BE2C (cell line): ENCODE results near the gene C5orf24.
"Not testable (repeated sequence)": the region's sequence is repeated elsewhere in the genome, so short reads cannot be mapped to it uniquely, and the experiment has no call there.

Experiments
- DNase-seq: peaks from one replicate; pipeline ENCODE4 v3.0.0-alpha.2; 2020
- H3K27me3 ChIP-seq: fragments of 250-450 bp; sonication (Bioruptor Pico); 2 replicates; pipeline ENCODE4 v1.5.1; 2020; ENCODE audit warnings: mild to moderate bottlenecking
- H3K36me3 ChIP-seq: fragments of 250-450 bp; sonication (Bioruptor Pico); 2 replicates; pipeline ENCODE4 v1.5.1; 2020; ENCODE audit warnings: mild to moderate bottlenecking
- H3K4me1 ChIP-seq: fragments of 250-450 bp; sonication (Bioruptor Pico); 2 replicates; pipeline ENCODE4 v1.5.1; 2020
- H3K4me3 ChIP-seq: 2 replicates; pipeline ENCODE4 v1.5.1; 2011; ENCODE audit warnings: low read depth, low read length
- H3K9me3 ChIP-seq: fragments of 250-450 bp; sonication (Bioruptor Pico); 2 replicates; pipeline ENCODE4 v1.5.1; 2020
- TF ChIP-seq, protein P1 (sequence below): IDR thresholded peaks from 2 replicates; pipeline ENCODE4 v1.5.1; 2012; ENCODE audit warnings: mild to moderate bottlenecking, low read depth, low read length

The C5orf24 gene

DNA sequence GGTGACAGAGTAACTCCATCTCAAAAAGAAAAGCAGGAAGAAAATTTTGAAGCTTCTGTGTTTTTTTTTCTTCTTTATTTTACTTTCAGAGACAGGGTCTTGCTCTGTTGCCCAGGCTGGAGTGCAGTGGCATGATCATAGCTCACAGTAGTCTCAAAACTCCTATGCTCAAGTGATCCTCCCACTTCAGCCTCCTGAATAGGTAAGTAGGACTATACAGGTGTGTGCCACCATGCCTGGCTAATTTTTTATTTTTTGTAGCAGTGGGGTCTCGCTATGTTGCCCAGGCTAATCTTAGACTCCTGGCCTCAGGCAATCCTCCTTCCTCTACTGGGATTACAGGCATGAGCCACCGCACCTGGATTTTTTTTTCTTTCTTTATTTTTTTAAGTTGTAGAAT is 10.1 kb upstream of the C5orf24 start:
- TF ChIP-seq, protein P1, sequence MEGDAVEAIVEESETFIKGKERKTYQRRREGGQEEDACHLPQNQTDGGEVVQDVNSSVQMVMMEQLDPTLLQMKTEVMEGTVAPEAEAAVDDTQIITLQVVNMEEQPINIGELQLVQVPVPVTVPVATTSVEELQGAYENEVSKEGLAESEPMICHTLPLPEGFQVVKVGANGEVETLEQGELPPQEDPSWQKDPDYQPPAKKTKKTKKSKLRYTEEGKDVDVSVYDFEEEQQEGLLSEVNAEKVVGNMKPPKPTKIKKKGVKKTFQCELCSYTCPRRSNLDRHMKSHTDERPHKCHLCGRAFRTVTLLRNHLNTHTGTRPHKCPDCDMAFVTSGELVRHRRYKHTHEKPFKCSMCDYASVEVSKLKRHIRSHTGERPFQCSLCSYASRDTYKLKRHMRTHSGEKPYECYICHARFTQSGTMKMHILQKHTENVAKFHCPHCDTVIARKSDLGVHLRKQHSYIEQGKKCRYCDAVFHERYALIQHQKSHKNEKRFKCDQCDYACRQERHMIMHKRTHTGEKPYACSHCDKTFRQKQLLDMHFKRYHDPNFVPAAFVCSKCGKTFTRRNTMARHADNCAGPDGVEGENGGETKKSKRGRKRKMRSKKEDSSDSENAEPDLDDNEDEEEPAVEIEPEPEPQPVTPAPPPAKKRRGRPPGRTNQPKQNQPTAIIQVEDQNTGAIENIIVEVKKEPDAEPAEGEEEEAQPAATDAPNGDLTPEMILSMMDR = no peak
- Histone ChIP-seq H3K27me3 (no peaks in the 10 kb centered on the region), H3K4me3 (no peak overlapping the region), H3K9me3 (no peaks in the 10 kb centered on the region), H3K36me3 (peaks cover 43% of the 10 kb centered on the region), H3K4me1 (no peaks in the 10 kb centered on the region)
- DNase-seq = no peak

DNA sequence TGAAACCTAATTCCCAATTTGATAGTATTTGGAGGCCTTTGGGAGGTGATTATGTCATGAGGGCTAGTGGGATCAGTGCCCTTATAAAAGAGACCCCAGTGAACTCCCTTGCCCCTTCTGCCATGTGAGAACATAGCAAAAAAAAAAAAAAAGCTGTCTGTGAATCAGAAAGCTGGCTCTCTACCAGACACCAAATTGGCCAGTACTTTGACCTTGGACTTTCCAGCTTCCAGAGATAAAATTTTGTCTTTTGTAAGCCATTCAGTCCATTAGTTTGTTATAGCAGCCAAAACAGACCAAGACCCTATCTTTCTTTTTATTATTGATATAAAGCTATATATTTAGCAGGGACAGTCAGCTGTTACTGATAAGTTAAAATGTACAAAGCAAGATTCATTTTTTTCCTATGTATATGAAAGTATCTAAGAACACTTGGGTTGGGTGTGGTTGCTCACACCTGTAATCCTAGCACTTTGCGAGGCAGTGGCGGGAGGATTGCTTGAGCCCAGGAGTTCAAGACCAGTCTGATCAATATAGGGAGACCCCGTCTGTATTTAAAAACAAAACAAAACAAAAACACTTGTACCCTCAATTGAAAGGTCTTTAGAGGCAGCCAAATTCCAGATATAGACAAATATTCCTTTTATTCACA is 8.1 kb upstream of the C5orf24 start:
- Histone ChIP-seq H3K27me3 (no peaks in the 10 kb centered on the region), H3K36me3 (peaks cover 36% of the 10 kb centered on the region), H3K9me3 (no peaks in the 10 kb centered on the region), H3K4me1 (no peaks in the 10 kb centered on the region), H3K4me3 (no peak overlapping the region)
- TF ChIP-seq, protein P1 = no peak
- DNase-seq = no peak

DNA sequence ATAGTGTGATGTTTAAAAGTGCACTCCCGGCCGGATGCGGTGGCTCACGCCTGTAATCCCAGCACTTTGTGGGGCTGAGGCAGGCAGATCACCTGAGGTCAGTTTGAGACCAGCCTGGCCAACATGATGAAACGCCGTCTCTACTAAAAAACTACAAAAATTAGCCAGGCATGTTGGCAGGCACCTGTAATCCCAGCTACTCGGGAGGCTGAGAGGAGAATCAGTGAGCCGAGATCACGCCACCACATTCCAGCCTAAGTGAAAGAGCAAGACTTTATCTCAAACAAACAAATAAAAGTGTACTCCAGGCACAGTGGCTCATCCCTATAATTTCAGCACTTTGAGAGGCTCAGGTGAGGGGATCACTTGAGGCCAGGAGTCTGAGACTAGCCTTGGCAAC is 7.4 kb upstream of the C5orf24 start:
- not testable (repeated sequence) for DNase-seq, H3K9me3 ChIP-seq, H3K4me3 ChIP-seq, H3K27me3 ChIP-seq, H3K4me1 ChIP-seq
- peaks cover 31% of the 10 kb centered on the region for H3K36me3 ChIP-seq

DNA sequence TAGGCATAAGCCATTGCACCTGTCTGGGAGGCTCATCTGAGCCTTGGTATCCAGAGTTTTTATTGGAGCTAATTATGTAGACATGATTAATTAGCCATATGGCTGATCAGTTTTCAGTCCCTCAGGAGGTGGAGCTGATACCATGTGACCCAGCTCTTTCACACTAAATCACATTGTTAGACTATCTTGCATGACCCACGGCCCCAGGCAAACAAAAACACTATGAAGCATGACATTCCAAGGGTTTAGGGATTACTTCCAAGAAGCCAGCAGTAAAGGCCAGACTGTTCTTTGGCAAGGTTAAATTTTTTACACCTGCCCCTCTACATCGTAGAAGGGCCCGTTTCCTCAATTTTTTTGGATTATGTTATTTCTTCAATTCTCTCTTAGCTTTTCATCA is 5.0 kb upstream of the C5orf24 start:
- DNase-seq = no peak
- H3K4me3 ChIP-seq = no peak overlapping the region
- TF ChIP-seq, protein P1 = no peak
- peaks cover 6% of the 10 kb centered on the region for H3K4me1 ChIP-seq
- no peaks in the 10 kb centered on the region for H3K27me3 ChIP-seq
- H3K9me3 ChIP-seq = no peaks in the 10 kb centered on the region
- peaks cover 23% of the 10 kb centered on the region for H3K36me3 ChIP-seq

DNA sequence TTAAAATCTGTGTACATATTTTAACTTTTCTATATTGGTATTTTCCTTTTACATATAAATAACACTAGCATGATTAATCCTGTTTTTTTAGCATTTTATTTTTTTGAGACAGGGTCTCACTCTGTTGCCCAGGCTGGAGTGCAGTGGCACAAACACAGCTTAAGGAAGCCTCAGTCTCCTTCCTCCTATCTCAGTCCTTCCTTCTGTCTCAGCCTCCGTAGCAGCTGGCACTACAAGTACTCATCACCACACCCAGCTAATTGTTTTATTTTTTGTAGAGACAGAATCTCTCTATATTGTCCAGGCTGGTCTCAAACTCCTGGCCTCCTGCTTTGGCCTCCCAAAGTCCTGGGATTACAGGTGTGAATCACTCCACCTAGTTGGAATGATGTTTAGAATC is 1.5 kb upstream of the C5orf24 start:
- Histone ChIP-seq H3K9me3 (no peaks in the 10 kb centered on the region), H3K36me3 (peaks cover 29% of the 10 kb centered on the region), H3K27me3 (no peaks in the 10 kb centered on the region), H3K4me3 (no peak overlapping the region), H3K4me1 (peaks cover 6% of the 10 kb centered on the region)
- no peak for DNase-seq
- TF ChIP-seq, protein P1 = no peak

DNA sequence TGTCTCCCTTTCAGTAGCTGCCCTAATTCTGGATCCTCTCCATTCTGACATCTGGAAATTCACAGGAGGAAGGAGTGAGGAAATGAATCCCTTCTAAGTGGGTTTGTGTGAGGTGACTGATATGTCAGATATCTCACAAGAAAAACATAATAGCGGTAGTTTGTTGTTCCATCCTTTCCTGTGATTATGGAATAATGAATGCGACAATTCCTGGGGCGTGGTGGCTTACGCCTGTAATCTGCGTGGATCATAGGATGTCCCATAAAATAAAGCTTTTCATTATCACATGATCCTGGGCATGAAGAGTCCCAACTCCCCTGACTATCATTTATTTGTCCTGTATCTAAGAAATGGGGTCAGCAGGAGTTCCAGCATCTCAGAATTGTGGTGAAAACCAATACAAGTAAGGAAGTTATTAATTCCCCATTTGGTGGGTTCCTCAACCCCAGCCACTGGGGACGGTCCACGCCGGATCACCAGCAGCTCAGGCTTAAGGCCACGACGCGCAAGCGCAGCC is 375 bp upstream of the C5orf24 start:
- peaks cover 6% of the 10 kb centered on the region for H3K4me1 ChIP-seq
- no peaks in the 10 kb centered on the region for H3K27me3 ChIP-seq
- TF ChIP-seq, protein P1 = no peak
- peaks cover 24% of the 10 kb centered on the region for H3K36me3 ChIP-seq
- H3K9me3 ChIP-seq = no peaks in the 10 kb centered on the region
- DNase-seq = no peak
- H3K4me3 ChIP-seq = peak overlapping the region; percentile 77
